NCI-H2171 (cell line): Measurements from ENCODE around the gene MYO16.

Source experiments
- DNase-seq: peaks from one replicate; lab custom pipeline; 2025; lab: John Stamatoyannopoulos, UW

Gene MYO16

DNA sequence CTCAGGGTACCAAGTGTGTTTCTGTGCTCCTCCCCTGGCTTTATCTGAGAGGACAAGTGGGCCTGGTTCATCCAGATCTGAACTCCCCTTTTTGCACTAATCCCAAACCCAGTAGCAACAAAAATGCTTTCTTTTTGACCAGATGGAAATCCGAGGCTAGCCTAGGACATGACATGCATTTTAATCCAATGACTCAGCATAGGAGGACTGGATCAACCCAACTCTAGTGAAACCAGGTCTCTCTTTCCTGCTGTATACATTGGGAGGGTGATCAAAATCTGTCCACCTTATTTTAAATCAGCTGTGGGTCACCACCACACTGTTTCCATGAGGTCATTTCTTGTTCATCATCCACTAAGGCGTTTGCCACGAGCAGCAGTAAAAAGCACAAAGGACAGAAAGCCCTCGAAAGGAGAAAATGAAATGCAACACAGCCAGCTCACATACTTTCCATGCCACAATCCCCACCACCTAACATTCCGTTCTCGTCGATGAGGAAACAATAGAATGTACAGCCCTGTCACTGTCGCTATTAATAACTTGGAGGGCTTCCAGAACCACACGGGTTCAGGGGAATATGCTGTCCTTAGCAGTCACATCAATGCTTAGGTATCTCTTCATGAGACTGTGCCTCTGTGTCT lies 614.0 kb downstream of the MYO16 start:
- DNase-seq, result no peak

- no peak for DNase-seq
Measured at GRCh38 chr13:109244566-109244965, 615.2 kb downstream of the MYO16 start.

DNA sequence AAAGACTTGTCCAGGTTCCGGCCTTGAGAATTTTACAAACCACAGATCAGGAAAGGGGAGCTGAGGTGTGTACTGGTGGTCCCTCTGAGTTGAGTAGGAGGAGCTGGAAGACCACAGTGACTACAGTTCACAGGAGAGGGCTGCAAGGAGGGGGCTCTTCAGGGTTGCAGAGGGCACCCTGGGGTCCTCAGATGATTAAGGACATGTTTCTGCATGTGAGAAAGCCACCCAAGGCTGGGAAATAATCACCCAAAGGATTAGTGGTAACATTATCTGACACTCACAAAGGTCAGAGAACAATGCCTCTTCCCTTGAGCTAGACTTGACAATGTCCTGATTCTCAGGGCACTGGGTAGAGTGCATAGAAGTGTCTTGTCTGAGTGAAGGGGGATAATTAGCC lies 616.6 kb downstream of the MYO16 start:
- no peak for DNase-seq

DNA sequence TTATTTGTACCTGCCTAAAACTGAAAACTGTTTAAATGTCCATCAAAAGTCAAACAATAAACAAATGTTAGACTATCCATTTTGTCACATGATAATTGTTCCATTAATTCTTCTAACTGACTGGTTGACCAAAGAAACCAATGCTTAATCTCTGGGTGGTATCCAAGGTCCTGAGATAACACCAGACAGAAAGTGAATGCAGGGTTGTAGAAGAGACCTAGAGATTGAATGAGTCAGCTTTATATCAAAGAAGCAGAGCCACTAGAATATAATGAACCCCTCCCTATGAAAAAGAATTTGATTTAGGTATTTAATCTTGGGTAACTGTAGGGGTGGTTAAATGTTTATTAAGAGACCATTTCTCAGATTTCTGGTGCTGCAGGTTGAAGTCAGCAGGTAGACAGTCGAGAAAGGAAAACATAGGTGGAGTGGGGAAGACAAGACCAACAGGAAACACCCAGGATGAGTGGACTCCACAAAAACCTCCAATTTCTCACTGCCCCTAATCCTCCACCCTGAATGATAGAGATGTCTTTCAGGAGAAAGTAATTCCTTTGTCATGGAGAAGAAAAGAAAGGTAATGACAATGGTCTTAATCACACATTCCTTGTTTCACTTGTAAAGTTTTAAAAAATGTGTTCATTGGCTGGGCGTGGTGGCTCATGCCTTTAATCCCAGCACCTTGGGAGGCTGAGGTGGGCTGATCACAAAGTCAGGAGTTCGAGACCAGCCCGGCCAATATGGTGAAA lies 620.5 kb downstream of the MYO16 start:
- DNase-seq, result no peak

- DNase-seq, result no peak
Measured at GRCh38 chr13:109251956-109252355, 622.5 kb downstream of the MYO16 start.

GRCh38 chr13:109253316-109253715 lies 623.9 kb downstream of the MYO16 start:
- no peak for DNase-seq

- DNase-seq, result no peak
Measured at GRCh38 chr13:109254274-109254673, 624.9 kb downstream of the MYO16 start.

DNA sequence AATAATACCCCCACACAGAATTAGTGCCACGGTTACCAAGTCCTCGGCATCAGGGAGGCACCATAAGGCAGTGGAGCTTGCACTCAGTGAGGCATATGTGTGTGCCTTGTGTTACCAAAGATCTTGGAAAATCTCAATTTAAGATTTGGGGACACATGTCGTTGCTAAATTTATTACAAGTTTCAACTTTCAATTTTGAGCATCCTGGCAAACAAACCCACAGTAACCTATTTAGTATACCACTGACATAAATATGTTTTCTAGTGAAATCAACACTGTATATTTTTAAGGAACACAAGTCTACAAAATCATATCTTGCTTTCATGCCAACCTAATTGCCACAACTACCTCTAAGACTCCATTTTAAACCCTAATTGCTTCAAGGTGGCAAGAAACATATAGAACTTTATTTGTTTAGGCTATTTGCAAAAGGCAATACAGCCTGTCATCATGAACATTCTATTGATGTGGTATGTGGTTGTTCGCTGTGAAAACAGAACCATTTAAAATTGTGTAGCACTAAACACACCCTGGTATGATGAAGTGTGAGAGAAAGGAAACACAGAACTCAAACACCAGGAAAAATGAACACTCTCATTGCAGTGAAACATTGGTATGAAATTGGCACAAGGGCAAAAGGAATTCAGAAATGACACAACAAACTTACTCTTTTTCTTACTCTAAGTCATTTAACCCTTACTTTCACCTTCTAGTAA lies 625.9 kb downstream of the MYO16 start:
- DNase-seq, result no peak

DNA sequence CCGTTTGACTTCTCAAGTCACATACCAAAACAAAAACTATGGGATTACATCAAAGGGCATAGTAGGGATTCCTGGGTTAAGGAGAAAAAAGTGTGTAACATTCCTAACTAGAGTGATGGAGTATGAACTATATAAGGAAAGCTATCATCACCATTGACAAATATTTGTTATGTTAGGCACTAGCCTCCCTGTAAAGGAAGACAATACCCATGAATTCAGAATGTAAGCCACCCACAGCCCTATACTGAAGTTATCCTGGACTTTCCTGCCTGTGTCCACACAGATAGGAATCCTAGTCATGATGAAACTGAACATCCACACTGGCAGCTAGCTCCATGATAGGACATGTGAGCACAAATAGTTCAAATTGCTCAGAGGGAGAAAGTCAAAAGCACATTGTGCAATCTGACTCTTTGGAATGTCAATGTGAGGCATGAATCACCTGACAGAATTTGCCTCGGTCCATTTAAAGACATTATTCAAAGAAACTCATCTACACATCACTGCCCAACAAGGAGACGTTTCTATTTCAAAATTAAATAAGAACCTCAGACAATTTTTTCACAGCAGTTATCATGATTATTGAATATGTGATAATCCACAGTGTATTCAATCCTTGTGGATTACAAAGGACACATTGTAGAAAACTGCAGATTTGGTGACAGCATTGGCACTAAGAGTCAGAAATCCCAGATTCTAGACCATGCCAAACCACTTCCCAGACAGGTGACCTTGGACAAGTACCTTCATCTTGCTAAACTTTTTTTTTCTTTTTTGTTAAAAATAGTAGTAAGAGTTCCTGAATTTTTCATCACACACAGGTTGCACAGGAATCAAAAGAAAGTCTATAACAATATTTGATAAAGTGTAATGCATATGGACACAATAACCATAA lies 627.7 kb downstream of the MYO16 start:
- no peak for DNase-seq
